NB4 (cell line): ENCODE data around the gene CHCHD3.

Experiments used
- CTCF ChIP-seq: IDR thresholded peaks from one replicate; pipeline ENCODE4 v1.5.1; 2012; ENCODE audit warnings: low read depth, low read length
- MAX ChIP-seq: IDR thresholded peaks from 2 replicates; pipeline ENCODE4 v1.6.1; 2011; ENCODE audit warnings: low read depth, low read length
- POLR2A ChIP-seq: IDR thresholded peaks from 2 replicates; pipeline ENCODE4 v1.6.1; 2011; ENCODE audit warnings: mild to moderate bottlenecking; ENCODE audit not compliant: insufficient read length; ENCODE audit errors: extremely low read depth

GRCh38 chr7:132742189-132742612 is 339.7 kb downstream of the CHCHD3 start:
- TF ChIP-seq CTCF (no peak), POLR2A (no peak), MAX (no peak)
